Lower leg skin (tissue), 4 donors: ENCODE results near the gene LARP7. TPM values are rescaled to one million over a fixed set of nuclear protein-coding genes. Genes with fewer than 3 reads are reported as not detected.
A peak's percentile ranks its signal among the peaks of the same experiment; 100 is the strongest.
"Not testable (repeated sequence)": the region's sequence is repeated elsewhere in the genome, so short reads cannot be mapped to it uniquely, and the experiment has no call there.

Source experiments
- DNase-seq, 2 donors: peaks; one replicate each; pipeline ENCODE4 v3.0.0-alpha.2; 2019; ENCODE audit warnings: low spot score in 2 of 2
- H3K4me3 ChIP-seq: fragments of 200-600 bp; sonication (generic); 2 replicates; pipeline ENCODE4 v1.5.1; 2017; ENCODE audit warnings: mild to moderate bottlenecking, low read depth; ENCODE audit not compliant: poor library complexity, severe bottlenecking
- POLR2A ChIP-seq, 2 donors: fragments of 450-650 bp; IDR thresholded peaks; one replicate each; pipeline ENCODE4 v1.6.1; 2016 to 2017; ENCODE audit warnings: antibody characterized with exemption in 2 of 2, mild to moderate bottlenecking in 1 of 2, moderate library complexity in 1 of 2
- WGBS, 2 donors: methylation state at CpG; one replicate each; pipeline ENCODE4 v1.1.5; 2018; 5-methylcytosine and 5-hydroxymethylcytosine counted together
- intact Hi-C: fragments of 100-400 bp; cut with DNase I; formaldehyde crosslinking; loops from one replicate; pipeline ENCODE4 v1.15.0; 2023; ENCODE audit warnings: low total_unique reads
- total RNA-seq, 4 donors: library from RNA; depleted of rRNA; stranded (reverse); fragments of >200 nt; gene quantifications; one replicate each; pipeline ENCODE4 v1.1.0, GENCODE V29; 2016
- TF ChIP-seq, protein P1 (sequence below), 3 donors: fragments of 450-650 bp; IDR thresholded peaks; one replicate each; pipeline ENCODE4 v1.5.1; 2016; ENCODE audit warnings: antibody characterized with exemption in 3 of 3, mild to moderate bottlenecking in 3 of 3, moderate library complexity in 2 of 3

Gene LARP7
- total RNA-seq, 4 donors from 2014 or later: 19.1 to 37.7 (median 28.2) TPM

DNA sequence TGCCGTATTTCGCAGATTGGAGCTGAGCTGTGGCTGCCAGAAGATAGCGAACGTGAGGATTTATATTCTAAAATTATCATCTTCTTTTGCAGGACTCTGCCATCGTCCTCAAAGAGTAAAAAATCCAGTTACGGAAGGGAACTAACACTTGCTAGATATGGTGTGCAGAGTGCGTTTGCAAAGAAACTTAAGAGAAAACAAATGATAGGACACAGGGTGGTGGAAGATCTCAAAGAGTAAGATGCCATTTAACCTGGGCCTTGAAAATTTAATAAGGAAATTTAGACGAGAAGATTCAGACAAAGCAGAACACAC, 566 bp downstream of the LARP7 start:
- H3K4me3 ChIP-seq: peak overlapping the region; percentile 44
- DNase-seq: no peak
- intact Hi-C loops: no loop called here
- TF ChIP-seq, protein P1, sequence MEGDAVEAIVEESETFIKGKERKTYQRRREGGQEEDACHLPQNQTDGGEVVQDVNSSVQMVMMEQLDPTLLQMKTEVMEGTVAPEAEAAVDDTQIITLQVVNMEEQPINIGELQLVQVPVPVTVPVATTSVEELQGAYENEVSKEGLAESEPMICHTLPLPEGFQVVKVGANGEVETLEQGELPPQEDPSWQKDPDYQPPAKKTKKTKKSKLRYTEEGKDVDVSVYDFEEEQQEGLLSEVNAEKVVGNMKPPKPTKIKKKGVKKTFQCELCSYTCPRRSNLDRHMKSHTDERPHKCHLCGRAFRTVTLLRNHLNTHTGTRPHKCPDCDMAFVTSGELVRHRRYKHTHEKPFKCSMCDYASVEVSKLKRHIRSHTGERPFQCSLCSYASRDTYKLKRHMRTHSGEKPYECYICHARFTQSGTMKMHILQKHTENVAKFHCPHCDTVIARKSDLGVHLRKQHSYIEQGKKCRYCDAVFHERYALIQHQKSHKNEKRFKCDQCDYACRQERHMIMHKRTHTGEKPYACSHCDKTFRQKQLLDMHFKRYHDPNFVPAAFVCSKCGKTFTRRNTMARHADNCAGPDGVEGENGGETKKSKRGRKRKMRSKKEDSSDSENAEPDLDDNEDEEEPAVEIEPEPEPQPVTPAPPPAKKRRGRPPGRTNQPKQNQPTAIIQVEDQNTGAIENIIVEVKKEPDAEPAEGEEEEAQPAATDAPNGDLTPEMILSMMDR (IDR thresholded peaks at IDR 0.05): no peak
- no peak for TF ChIP-seq POLR2A (IDR thresholded peaks at IDR 0.05)
- 0 to 1% methylated on average over 8 of the region's 8 CpGs for WGBS, 2 donors

DNA sequence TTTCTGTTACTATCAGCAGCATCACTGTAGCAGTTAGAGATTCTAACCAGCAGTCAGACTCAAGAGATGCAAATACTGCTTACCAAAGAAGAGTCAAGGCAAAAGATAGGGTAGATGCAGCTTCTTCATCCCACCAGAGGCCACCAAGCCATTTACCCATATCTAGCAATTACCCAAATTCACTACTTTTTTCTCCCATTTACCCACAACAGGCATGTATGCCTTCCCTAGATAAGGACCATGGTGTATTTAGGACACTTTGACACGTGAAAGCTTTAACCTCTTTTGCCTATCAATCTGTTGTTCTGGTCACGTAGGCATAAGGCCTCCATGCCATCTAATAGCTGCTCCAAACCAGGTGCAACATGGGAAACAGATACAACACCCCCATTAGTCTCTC, 5.6 kb downstream of the LARP7 start:
- no peak for DNase-seq
- WGBS, 2 donors: 89% methylated on average over 2 of the region's 2 CpGs
- intact Hi-C loops: no loop called here
- TF ChIP-seq, protein P1 (IDR thresholded peaks at IDR 0.05): no peak
- no peak for TF ChIP-seq POLR2A (IDR thresholded peaks at IDR 0.05)
- no peak overlapping the region for H3K4me3 ChIP-seq

DNA sequence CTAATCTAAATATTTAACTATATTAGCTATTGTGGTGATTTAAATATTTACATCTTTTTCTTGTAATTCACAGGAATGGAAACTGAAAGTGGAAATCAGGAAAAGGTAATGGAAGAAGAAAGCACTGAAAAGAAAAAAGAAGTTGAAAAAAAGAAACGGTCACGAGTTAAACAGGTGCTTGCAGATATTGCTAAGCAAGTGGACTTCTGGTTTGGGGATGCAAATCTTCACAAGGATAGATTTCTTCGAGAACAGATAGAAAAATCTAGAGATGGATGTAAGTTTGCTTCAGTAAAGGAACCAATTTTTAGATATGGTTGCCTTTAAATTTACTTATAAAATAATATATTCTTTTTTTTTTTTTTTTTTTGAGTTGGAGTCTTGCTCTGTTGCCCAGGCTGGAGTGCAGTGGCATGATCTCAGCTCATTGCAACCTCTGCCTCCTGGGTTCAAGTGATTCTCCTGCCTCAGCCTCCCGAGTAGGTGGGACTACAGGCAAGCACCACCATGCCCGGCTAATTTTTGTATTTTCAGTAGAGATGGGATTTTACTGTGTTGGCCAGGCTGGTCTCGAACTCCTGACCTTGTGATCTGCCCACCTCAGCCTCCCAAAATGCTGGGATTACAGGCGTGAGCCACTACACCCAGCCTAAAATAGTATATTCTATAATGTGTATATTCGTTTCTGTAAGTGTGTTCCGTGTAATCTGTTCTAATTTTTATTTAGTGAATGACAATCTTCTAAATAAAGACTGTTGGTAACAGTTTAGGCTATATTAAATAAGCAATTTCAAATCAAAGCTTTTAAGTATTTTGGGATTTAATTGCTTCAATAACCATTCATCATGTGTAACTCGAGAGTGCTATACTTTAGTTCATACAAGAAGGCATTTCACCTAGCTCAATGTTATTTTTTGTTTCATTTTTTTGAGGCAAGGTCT, 7.9 kb downstream of the LARP7 start:
- H3K4me3 ChIP-seq, DNase-seq, intact Hi-C loops: not testable (repeated sequence)
- WGBS, 2 donors: 86 to 92% methylated on average over 10 of the region's 10 CpGs

DNA sequence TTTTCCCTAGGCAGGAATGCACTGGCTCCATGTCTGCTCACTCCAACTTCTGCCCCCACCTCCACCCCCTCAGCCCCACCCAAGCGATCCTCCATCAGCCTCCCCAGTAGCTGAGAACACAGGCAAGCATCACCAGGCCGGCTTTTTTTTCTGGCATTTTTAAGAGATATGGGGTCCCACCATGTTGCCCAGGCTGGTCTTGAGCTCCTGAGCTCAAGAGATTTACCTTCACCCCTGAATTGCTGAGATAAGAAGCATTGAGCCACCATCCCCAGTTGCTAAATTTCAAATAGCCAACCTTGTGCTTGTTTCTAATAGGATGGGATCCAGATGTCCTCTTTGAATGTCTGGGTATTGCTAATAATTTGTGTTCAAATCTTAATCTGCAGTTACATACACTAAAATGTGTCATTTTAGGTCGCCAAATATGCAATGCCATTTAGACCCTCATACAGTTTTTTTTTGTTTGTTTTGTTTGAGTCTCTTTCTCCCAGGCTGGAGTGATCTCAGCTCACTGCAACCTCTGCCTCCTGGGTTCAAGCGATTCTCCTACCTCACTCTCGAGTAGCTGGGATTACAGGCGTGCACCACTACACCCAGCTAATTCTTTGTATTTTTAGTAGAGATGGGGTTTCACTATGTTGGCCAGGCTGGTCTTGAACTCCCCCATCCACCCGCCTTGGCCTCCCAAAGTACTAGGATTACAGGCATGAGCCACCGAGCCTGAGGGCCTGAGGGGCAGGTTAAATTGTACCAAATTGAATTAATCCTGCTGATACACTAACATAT, 8.8 kb downstream of the LARP7 start:
- 80 to 83% methylated on average over 8 of the region's 8 CpGs for WGBS, 2 donors
- intact Hi-C loops: no loop called here
- no peak for TF ChIP-seq POLR2A (IDR thresholded peaks at IDR 0.05)
- TF ChIP-seq, protein P1 (IDR thresholded peaks at IDR 0.05): no peak
- H3K4me3 ChIP-seq: no peak overlapping the region
- DNase-seq: no peak

DNA sequence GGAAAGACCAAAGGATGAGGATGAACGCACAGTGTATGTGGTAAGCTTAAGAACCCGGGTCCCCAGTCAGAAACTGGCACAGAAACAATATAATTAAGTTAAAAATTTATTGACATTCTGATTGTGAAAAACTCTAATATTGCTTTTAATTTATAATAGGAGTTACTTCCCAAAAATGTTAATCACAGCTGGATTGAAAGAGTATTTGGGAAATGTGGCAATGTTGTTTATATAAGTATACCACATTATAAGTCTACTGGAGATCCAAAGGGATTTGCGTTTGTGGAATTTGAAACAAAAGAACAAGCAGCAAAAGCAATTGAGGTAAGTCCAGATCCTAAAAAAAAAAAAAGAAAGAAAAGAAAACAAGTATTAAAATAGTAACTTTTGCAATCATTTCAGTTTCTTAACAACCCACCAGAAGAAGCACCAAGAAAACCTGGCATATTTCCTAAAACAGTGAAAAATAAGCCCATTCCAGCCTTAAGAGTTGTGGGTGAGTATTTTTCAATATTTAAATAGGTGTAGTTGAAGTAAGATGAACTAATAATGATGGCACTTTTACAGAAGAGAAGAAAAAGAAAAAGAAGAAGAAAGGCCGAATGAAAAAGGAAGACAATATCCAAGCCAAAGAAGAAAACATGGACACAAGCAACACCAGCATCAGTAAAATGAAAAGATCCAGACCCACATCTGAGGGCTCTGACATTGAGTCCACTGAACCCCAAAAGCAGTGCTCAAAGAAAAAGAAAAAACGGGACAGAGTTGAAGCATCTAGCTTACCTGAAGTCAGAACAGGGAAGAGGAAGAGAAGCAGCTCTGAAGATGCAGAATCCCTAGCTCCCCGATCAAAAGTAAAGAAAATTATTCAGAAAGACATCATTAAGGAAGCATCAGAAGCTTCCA, 9.9 kb downstream of the LARP7 start:
- 71 to 72% methylated on average over 6 of the region's 6 CpGs for WGBS, 2 donors
- intact Hi-C loops: no loop called here
- TF ChIP-seq, protein P1 (IDR thresholded peaks at IDR 0.05): no peak
- no peak for TF ChIP-seq POLR2A (IDR thresholded peaks at IDR 0.05)
- H3K4me3 ChIP-seq: no peak overlapping the region
- no peak for DNase-seq
